Loucy (cell line): ENCODE results near the gene APBA1.

Experiments
- H2AFZ ChIP-seq: fragments of 200-600 bp; sonication (generic); 2 replicates; pipeline ENCODE4 v1.6.0; 2016; ENCODE audit warnings: antibody characterized with exemption, mild to moderate bottlenecking, low read length, moderate library complexity
- H3F3A ChIP-seq: fragments of 200-600 bp; 2 replicates; pipeline ENCODE4 v1.6.0; 2016; ENCODE audit warnings: antibody characterized with exemption, low read depth, mild to moderate bottlenecking
- H3K27me3 ChIP-seq: fragments of 200-600 bp; sonication (generic); 2 replicates; pipeline ENCODE4 v1.6.1; 2014; ENCODE audit warnings: low read length, mild to moderate bottlenecking; ENCODE audit not compliant: insufficient read depth, poor library complexity, severe bottlenecking
- H3K36me3 ChIP-seq: fragments of 200-600 bp; sonication (generic); 2 replicates; pipeline ENCODE4 v1.6.1; 2016; ENCODE audit warnings: low read length; ENCODE audit not compliant: insufficient read depth
- H3K4me1 ChIP-seq: fragments of 200-600 bp; sonication (generic); 2 replicates; pipeline ENCODE4 v1.5.1; 2014; ENCODE audit warnings: low read length, mild to moderate bottlenecking; ENCODE audit not compliant: insufficient read depth, poor library complexity, severe bottlenecking
- H3K4me2 ChIP-seq: fragments of 200-600 bp; sonication (generic); 2 replicates; pipeline ENCODE4 v1.6.0; 2014; ENCODE audit warnings: antibody characterized with exemption, low read length, low read depth, mild to moderate bottlenecking; ENCODE audit not compliant: poor library complexity, severe bottlenecking
- H3K4me3 ChIP-seq: fragments of 200-600 bp; sonication (generic); 2 replicates; pipeline ENCODE4 v1.5.1; 2014; ENCODE audit warnings: low read length, mild to moderate bottlenecking, mixed read lengths; ENCODE audit not compliant: poor library complexity, severe bottlenecking
- H3K79me2 ChIP-seq: fragments of 200-600 bp; sonication (generic); 2 replicates; pipeline ENCODE4 v1.6.1; 2014; ENCODE audit warnings: low read length; ENCODE audit not compliant: insufficient read depth
- H3K9ac ChIP-seq: fragments of 200-600 bp; sonication (generic); 2 replicates; pipeline ENCODE4 v1.6.0; 2014; ENCODE audit warnings: mild to moderate bottlenecking, low read depth, low read length, moderate library complexity; ENCODE audit not compliant: poor library complexity, severe bottlenecking
- H3K9me2 ChIP-seq: fragments of 200-600 bp; sonication (generic); replicated peaks from 2 replicates; pipeline ENCODE4 v1.6.1; 2016; ENCODE audit warnings: low read depth, low read length, mixed read lengths
- H3K9me3 ChIP-seq: fragments of 200-600 bp; sonication (generic); 2 replicates; pipeline ENCODE4 v1.6.1; 2014; ENCODE audit warnings: mild to moderate bottlenecking, antibody characterized with exemption, low read length, low read depth; ENCODE audit not compliant: insufficient read depth
- H4K20me1 ChIP-seq: fragments of 200-600 bp; sonication (generic); 2 replicates; pipeline ENCODE4 v1.6.0; 2014; ENCODE audit warnings: antibody characterized with exemption, low read length, mild to moderate bottlenecking; ENCODE audit not compliant: insufficient read depth, poor library complexity, severe bottlenecking
- EZH2phosphoT487 ChIP-seq: fragments of 200-600 bp; IDR thresholded peaks from 2 replicates; pipeline ENCODE4 v1.6.1; 2018; ENCODE audit warnings: antibody characterized with exemption, mild to moderate bottlenecking, moderate library complexity, borderline replicate concordance
- TF ChIP-seq, protein P1 (sequence below): fragments of 200-600 bp; sonication (generic); conservative IDR thresholded peaks from 2 replicates; pipeline ENCODE4 v1.5.1; 2014; ENCODE audit warnings: mild to moderate bottlenecking, antibody characterized with exemption, low read length

APBA1 gene

DNA sequence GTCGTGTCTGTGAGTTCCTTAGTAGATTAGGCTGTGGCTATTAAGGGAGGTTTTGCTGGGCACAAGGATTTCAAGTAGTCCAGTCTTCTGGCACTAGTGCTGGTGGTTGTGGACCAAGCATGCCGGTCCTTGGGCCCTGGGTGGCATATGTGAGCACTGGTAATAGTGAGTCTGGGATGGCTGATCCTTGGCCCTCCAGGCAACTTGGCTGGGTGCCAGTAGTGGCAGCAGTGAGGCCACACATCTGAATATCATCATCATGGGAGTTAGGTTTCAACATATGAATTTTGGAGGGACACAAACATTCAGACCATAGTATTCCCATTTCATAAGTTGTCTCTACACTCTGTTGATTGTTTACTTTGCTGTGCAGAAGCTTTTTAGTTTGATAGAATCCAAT lies 25.3 kb upstream of the APBA1 start:
- Histone ChIP-seq H3K79me2 (no peaks in the 10 kb centered on the region), H3F3A (no peaks in the 10 kb centered on the region), H3K9me2 (no peaks in the 10 kb centered on the region), H3K9me3 (peaks cover 17% of the 10 kb centered on the region; the same call in 1 of the 2 replicates), H4K20me1 (no peaks in the 10 kb centered on the region), H3K4me2 (no peak overlapping the region), H3K27me3 (no peaks in the 10 kb centered on the region), H2AFZ (no peak overlapping the region), H3K4me1 (no peaks in the 10 kb centered on the region), H3K4me3 (no peak overlapping the region), H3K9ac (no peak overlapping the region), H3K36me3 (no peaks in the 10 kb centered on the region)
- TF ChIP-seq EZH2phosphoT487: no peak
- TF ChIP-seq, protein P1, sequence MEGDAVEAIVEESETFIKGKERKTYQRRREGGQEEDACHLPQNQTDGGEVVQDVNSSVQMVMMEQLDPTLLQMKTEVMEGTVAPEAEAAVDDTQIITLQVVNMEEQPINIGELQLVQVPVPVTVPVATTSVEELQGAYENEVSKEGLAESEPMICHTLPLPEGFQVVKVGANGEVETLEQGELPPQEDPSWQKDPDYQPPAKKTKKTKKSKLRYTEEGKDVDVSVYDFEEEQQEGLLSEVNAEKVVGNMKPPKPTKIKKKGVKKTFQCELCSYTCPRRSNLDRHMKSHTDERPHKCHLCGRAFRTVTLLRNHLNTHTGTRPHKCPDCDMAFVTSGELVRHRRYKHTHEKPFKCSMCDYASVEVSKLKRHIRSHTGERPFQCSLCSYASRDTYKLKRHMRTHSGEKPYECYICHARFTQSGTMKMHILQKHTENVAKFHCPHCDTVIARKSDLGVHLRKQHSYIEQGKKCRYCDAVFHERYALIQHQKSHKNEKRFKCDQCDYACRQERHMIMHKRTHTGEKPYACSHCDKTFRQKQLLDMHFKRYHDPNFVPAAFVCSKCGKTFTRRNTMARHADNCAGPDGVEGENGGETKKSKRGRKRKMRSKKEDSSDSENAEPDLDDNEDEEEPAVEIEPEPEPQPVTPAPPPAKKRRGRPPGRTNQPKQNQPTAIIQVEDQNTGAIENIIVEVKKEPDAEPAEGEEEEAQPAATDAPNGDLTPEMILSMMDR: no peak

DNA sequence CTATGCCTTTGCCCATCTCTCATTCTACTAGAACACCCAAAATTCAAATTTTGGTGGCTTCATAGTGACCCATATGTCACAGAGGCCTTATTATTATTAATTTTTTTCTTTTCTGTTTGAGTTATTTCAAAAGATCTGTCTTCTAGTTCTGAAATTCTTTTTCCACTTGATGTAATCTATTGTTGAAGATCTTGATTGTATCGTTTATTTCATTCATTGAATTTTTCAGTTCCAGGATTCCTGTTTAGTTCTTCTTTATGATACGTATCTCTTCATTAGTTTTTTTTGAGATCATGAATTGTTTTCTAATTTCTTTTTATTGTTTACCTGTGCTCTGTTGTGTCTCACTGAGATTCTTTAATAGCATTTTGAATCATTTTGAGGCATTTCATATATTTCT lies 24.6 kb upstream of the APBA1 start:
- Histone ChIP-seq H3K9me2 (no peaks in the 10 kb centered on the region), H4K20me1 (no peaks in the 10 kb centered on the region), H3K36me3 (no peaks in the 10 kb centered on the region), H3K27me3 (no peaks in the 10 kb centered on the region), H3F3A (no peaks in the 10 kb centered on the region), H3K4me1 (no peaks in the 10 kb centered on the region), H3K9ac (no peak overlapping the region), H2AFZ (no peak overlapping the region), H3K79me2 (no peaks in the 10 kb centered on the region), H3K4me2 (no peak overlapping the region), H3K4me3 (no peak overlapping the region), H3K9me3 (peaks cover 17% of the 10 kb centered on the region; the same call in 1 of the 2 replicates)
- no peak for TF ChIP-seq EZH2phosphoT487
- TF ChIP-seq, protein P1: no peak

DNA sequence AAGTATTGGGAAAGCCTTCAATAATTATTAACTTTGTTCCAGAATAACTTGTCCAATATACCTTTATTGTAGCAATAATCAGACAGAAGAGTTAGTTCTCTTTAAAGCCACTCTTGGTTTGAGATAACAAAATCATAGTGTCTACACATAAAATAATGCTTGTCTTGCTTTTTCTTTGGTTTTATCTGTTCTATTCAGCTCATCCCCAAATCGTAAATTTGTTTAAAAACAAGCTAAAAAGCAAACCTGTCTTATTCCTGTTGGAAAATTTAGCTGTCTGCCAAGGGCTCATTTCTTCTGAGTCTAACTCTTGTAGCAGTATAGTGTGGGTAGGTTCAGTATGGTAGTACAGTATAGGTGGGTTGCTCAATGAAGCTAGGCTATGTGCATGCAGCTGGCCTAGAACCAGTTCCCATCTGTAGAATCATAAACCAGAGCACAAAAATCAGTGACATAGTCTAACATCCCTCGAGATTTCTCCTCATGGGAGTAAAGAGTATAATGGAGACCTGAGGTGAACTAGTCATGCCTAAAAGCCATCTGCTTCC lies 17.9 kb upstream of the APBA1 start:
- TF ChIP-seq, protein P1: no peak
- TF ChIP-seq EZH2phosphoT487: no peak
- H3K4me1 ChIP-seq: no peaks in the 10 kb centered on the region
- no peak overlapping the region for H3K9ac ChIP-seq
- no peaks in the 10 kb centered on the region for H3F3A ChIP-seq
- no peaks in the 10 kb centered on the region for H3K9me3 ChIP-seq
- H2AFZ ChIP-seq: no peak overlapping the region
- no peaks in the 10 kb centered on the region for H3K9me2 ChIP-seq
- no peaks in the 10 kb centered on the region for H3K79me2 ChIP-seq
- H3K27me3 ChIP-seq: no peaks in the 10 kb centered on the region
- H3K4me3 ChIP-seq: no peak overlapping the region
- H3K4me2 ChIP-seq: no peak overlapping the region
- H3K36me3 ChIP-seq: no peaks in the 10 kb centered on the region
- no peaks in the 10 kb centered on the region for H4K20me1 ChIP-seq
